Measurements from ENCODE around the gene KRT26.

DNA sequence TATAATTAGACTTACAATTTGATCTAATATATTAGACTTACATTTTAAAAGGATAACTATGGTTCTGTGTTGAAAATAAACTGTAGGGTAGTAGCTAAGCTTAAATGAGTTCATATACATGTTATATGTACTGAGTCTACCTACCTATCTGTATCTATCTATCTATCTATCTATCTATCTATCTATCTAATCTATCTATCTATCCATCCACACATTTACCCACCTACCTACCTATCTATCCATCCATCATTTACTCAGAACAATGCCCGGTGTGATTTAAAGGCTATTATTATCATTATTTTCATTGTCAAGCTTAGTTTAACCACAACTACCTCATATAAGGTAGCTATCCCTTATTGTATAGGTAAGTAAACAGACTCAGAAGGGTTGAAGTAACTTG is 43.4 kb upstream of the KRT26 start:
- TF ChIP-seq, protein P1, sequence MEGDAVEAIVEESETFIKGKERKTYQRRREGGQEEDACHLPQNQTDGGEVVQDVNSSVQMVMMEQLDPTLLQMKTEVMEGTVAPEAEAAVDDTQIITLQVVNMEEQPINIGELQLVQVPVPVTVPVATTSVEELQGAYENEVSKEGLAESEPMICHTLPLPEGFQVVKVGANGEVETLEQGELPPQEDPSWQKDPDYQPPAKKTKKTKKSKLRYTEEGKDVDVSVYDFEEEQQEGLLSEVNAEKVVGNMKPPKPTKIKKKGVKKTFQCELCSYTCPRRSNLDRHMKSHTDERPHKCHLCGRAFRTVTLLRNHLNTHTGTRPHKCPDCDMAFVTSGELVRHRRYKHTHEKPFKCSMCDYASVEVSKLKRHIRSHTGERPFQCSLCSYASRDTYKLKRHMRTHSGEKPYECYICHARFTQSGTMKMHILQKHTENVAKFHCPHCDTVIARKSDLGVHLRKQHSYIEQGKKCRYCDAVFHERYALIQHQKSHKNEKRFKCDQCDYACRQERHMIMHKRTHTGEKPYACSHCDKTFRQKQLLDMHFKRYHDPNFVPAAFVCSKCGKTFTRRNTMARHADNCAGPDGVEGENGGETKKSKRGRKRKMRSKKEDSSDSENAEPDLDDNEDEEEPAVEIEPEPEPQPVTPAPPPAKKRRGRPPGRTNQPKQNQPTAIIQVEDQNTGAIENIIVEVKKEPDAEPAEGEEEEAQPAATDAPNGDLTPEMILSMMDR (conservative IDR thresholded peaks at IDR 0.05 in 1 of 2, IDR thresholded peaks at IDR 0.05 in 1 of 2; ENCODE audit: low read depth in 1 of 2, low read length in 2 of 2), result no peak
- TF ChIP-seq EZH2 (IDR thresholded peaks at IDR 0.05; ENCODE audit: low read length, missing control alignments), result no peak

Data from fibroblast of lung (primary cell).